Measurements from ENCODE around the gene FGF16.
"Not testable (repeated sequence)": the region's sequence is repeated elsewhere in the genome, so short reads cannot be mapped to it uniquely, and the experiment has no call there.

Gene FGF16

GRCh38 chrX:77446908-77447652 is at the start of gene FGF16:
FGF16 (plus strand) TSS chrX:77447389; CDS start chrX:77447675, 286 bp downstream.
- DNase-seq (ENCODE audit: low read depth, low spot score), result no peak

GRCh38 chrX:77398330-77398954 is 48.7 kb upstream of the FGF16 start:
- no peak for DNase-seq (ENCODE audit: low read depth, low spot score)

GRCh38 chrX:77404419-77404818 is 42.8 kb upstream of the FGF16 start:
- DNase-seq (ENCODE audit: low read depth, low spot score), result no peak

- not testable (repeated sequence) for DNase-seq (ENCODE audit: low read depth, low spot score)
These were observed 39.4 kb upstream of the FGF16 start for GRCh38 chrX:77407821-77408220.

GRCh38 chrX:77412631-77413030 is 34.6 kb upstream of the FGF16 start:
- DNase-seq (ENCODE audit: low read depth, low spot score), result no peak

DNA sequence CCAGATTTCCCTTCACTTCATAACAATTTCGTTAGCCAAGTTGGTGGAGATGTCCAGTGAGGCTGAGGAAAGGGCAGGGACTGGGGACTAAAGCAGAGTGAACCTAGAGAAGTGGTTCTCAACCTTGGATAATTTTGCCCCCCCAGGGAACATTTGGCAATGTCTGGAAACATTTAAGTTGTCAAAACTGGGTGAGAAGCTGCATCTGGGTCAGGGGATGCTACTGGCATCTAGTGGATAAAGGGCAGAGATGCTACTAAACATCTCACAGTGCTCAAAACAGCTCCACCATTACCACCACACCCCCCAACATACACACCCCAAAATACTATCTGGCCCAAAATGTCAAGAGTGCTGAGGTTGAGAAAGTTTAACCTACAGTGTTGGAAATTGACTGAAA is 32.0 kb upstream of the FGF16 start:
- no peak for DNase-seq (ENCODE audit: low read depth, low spot score)

- DNase-seq (ENCODE audit: low read depth, low spot score), result no peak
These were observed 31.3 kb upstream of the FGF16 start for GRCh38 chrX:77415882-77416281.

DNA sequence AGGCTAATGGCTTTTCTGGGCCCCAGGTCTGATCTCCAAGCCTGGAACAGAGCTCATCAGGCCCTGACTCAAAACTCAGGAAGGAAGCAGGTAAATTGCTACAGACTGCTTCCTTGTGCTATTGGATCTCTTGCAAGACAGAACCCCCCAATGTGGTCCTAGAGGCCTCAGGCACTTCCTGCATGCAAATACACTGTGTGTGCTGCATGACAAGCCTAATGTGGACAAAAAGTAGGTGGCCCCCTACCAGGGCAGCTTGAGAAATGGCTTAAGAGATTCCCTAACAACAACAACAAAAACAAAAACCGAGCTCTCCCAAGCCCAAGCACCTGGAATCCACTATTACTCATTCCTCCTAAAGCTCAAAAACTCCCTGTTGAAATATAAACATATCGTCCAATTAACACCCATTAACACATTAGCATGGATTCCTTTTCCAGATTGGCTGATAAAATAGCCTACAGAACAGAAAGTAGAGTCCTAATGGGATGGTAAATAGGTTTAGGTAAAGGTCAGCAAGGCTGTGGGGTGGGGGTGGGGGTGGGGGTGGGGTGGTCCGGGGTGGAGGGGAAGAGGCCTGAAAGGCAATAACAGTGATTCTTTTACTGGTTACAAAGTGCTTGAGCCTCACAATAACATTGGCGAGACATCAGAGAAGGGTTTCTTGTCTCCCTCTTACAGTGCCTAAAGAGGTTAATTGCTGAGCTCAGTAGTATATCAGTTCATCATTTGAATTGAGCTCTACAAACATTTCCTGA is 24.1 kb upstream of the FGF16 start:
- DNase-seq (ENCODE audit: low read depth, low spot score), result no peak

DNA sequence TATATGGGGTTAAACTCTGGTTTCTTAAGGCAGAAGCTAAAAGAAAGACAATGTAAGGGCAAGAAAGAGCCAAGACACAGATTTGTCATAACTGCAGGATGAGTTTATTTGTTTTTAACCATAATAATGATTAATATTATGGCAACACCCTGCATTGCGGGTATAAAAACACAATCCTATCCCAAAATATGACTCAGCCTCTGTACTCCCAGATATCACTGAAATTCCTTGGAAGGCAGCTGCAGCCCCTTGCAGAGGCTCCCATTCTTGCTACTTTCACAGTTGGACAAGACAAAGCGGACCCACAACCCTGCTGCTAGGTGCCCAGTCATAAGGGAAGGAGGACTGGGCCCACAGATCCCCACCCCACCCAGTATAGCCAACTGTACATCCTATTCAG is 20.4 kb upstream of the FGF16 start:
- no peak for DNase-seq (ENCODE audit: low read depth, low spot score)

GRCh38 chrX:77427611-77428010 is 19.6 kb upstream of the FGF16 start:
- no peak for DNase-seq (ENCODE audit: low read depth, low spot score)

DNA sequence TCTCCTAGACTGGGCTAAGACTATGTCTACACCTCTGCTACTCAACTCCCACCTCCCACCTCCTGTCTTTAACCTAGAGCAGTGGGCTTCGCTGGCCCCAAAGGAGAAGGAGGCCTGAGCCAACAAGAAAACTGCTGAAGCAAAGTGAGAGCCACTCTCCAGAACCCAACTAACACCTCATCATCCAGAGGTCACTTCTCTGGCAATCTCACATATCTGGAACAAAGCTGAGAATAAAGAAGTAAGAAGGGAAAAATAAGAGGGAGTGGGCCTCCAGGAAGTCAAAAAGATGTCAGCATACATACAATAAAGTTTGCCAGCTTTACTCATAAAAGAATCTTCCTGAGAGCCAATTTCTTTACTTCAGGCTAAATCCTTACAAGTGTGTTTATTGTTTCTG is 18.6 kb upstream of the FGF16 start:
- no peak for DNase-seq (ENCODE audit: low read depth, low spot score)

- DNase-seq (ENCODE audit: low read depth, low spot score), result no peak
These were observed 16.0 kb upstream of the FGF16 start for GRCh38 chrX:77431227-77431626.

GRCh38 chrX:77433001-77433400 is 14.2 kb upstream of the FGF16 start:
- DNase-seq (ENCODE audit: low read depth, low spot score), result no peak

GRCh38 chrX:77434962-77435361 is 12.2 kb upstream of the FGF16 start:
- no peak for DNase-seq (ENCODE audit: low read depth, low spot score)

DNA sequence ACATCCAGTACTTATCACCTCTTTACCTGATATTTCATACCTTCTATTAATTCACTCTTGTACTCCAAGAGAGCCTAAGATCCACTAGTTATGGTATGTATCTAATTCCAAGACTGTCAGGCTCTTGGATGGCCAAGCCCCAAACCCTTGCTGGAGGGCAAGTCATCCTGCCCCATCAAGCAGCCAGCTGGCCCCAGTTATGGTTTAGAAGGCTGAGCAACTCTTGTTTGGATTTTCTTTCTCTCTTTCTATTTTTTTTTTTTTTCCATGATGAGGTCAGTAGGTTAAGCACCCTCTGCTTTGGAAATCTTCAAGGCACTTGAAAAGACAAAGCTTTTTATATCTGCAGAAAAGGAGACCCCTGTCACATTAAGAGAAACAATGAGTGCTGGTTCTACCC is 10.9 kb upstream of the FGF16 start:
- DNase-seq (ENCODE audit: low read depth, low spot score), result no peak

- no peak for DNase-seq (ENCODE audit: low read depth, low spot score)
These were observed 10.5 kb upstream of the FGF16 start for GRCh38 chrX:77436682-77437081.

DNA sequence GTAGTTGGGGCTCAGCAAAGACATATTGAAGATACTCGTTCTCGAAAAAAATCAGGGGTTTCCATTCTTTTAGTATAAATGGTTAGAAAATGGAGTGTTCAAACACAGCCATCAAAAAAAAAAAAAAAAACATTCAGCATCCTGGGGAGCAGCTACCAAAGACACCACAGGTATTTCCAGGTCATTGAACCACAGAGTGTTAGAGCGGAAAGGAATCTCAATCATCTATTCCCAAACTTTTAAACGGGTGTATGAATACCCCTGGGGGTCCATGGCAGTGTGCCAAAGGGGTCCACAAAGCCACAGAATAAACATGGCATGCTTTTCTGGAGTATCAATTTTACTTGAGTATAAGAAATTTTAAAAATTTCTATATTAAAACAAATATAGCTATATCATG is 6.9 kb upstream of the FGF16 start:
- DNase-seq (ENCODE audit: low read depth, low spot score), result no peak

- DNase-seq (ENCODE audit: low read depth, low spot score), result no peak
These were observed 6.2 kb upstream of the FGF16 start for GRCh38 chrX:77441033-77441432.

- DNase-seq (ENCODE audit: low read depth, low spot score), result no peak
These were observed 5.7 kb upstream of the FGF16 start for GRCh38 chrX:77441479-77441878.

- no peak for DNase-seq (ENCODE audit: low read depth, low spot score)
These were observed 4.5 kb upstream of the FGF16 start for GRCh38 chrX:77442728-77443127.

DNA sequence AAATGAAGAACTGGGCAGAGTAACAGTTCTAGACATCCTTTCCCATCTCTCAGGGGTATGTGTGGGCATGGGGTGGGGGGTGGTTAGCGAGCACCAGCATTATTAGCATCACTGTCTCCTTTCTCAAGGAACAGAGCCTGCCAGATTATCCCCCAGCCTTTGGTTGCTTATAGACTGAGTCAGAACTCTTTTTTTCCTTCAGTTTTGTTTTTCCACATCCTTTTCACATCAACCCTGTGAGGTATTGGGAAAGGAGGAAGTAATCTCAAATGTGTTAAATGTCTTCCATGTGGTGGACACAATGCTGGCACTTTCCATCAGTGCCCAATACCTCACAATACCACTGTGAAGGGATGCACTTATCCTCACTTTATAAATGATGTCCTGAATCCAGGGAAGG is 3.1 kb upstream of the FGF16 start:
- DNase-seq (ENCODE audit: low read depth, low spot score), result no peak

DNA sequence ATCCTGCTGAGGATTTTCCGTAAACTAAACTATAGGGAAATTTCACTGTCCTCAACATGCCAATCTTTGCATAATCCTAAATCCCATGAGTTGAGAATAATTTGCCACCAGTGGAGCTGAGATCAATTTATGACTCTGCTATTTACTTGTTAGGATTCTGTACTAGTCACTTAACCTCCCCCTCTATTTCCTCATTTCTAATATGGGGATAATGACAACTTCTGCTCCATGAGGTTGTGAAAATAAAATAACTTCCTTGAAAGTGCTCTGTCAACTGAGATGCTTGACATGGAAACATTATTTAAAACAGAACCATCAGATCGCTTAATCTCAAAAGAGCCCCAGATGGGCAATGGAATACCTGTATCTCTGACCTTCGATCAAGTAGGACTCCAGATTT is 2.6 kb upstream of the FGF16 start:
- DNase-seq (ENCODE audit: low read depth, low spot score), result no peak

Data from activated CD4-positive, CD25-positive, alpha-beta regulatory T cell treated with anti-CD3 and anti-CD28 coated beads, Interleukin-2, amount 50 U/mL, for 16 hours (primary cell).